Neural progenitor cell (in vitro differentiated cells): ENCODE data around the gene RNASEH2A. TPM values are rescaled to one million over a fixed set of nuclear protein-coding genes. Genes with fewer than 3 reads are reported as not detected.
"Not testable (repeated sequence)": the region's sequence is repeated elsewhere in the genome, so short reads cannot be mapped to it uniquely, and the experiment has no call there.

ENCODE experiments used
- DNase-seq: peaks from one replicate; pipeline ENCODE4 v3.0.0-alpha.2; 2016; ENCODE audit warnings: low spot score
- H2AFZ ChIP-seq: fragments of 200-600 bp; sonication (generic); replicated peaks from 2 replicates; pipeline ENCODE4 v1.6.1; 2016; ENCODE audit warnings: antibody characterized with exemption
- H3F3A ChIP-seq: fragments of 200-600 bp; sonication (generic); 2 replicates; pipeline ENCODE4 v1.6.1; 2016; ENCODE audit warnings: antibody characterized with exemption, low read depth
- H3K27ac ChIP-seq: fragments of 200-600 bp; sonication (generic); 2 replicates; pipeline ENCODE4 v1.5.1; 2016; ENCODE audit warnings: mild to moderate bottlenecking
- H3K27me3 ChIP-seq: fragments of 200-600 bp; sonication (generic); 2 replicates; pipeline ENCODE4 v1.6.1; 2016; ENCODE audit warnings: mild to moderate bottlenecking, moderate library complexity
- H3K36me3 ChIP-seq: fragments of 200-600 bp; sonication (generic); 2 replicates; pipeline ENCODE4 v1.5.1; 2016
- H3K4me1 ChIP-seq: fragments of 200-600 bp; sonication (generic); 2 replicates; pipeline ENCODE4 v1.6.1; 2016; ENCODE audit warnings: mixed run types
- H3K4me2 ChIP-seq: fragments of 200-600 bp; sonication (generic); 2 replicates; pipeline ENCODE4 v1.6.1; 2016
- H3K4me3 ChIP-seq: fragments of 200-600 bp; sonication (generic); 2 replicates; pipeline ENCODE4 v1.5.1; 2016
- H3K79me2 ChIP-seq: fragments of 200-600 bp; sonication (generic); 2 replicates; pipeline ENCODE4 v1.6.1; 2016; ENCODE audit warnings: low read depth
- H3K9ac ChIP-seq: fragments of 200-600 bp; sonication (generic); 2 replicates; pipeline ENCODE4 v1.6.1; 2016
- H3K9me3 ChIP-seq: fragments of 200-600 bp; sonication (generic); 2 replicates; pipeline ENCODE4 v1.5.1; 2016; ENCODE audit warnings: low read depth
- H4K20me1 ChIP-seq: fragments of 200-600 bp; sonication (generic); 2 replicates; pipeline ENCODE4 v1.6.1; 2016; ENCODE audit warnings: low read depth
- H3K27ac Mint-ChIP-seq: 3 replicates; pipeline ENCODE4 v1.8.0; 2021; ENCODE audit warnings: mixed read lengths
- H3K27me3 Mint-ChIP-seq: 2 replicates; pipeline ENCODE4 v1.8.0; 2022; ENCODE audit warnings: low read depth, mild to moderate bottlenecking, inconsistent platforms, moderate library complexity, mixed read lengths; ENCODE audit not compliant: insufficient read depth
- H3K36me3 Mint-ChIP-seq: 3 replicates; pipeline ENCODE4 v1.8.0; 2021; ENCODE audit warnings: mixed read lengths
- H3K4me1 Mint-ChIP-seq: 3 replicates; pipeline ENCODE4 v1.8.0; 2021; ENCODE audit warnings: mixed read lengths
- H3K4me3 Mint-ChIP-seq: 3 replicates; pipeline ENCODE4 v1.8.0; 2021; ENCODE audit warnings: mild to moderate bottlenecking, moderate library complexity, mixed read lengths
- H3K9me3 Mint-ChIP-seq: 3 replicates; pipeline ENCODE4 v1.8.0; 2020; ENCODE audit warnings: mixed read lengths
- CTCF ChIP-seq: fragments of 200-600 bp; sonication (generic); IDR thresholded peaks from 2 replicates; pipeline ENCODE4 v1.5.1; 2017; ENCODE audit warnings: antibody characterized with exemption, mild to moderate bottlenecking
- EZH2 ChIP-seq: fragments of 200-600 bp; sonication (generic); IDR thresholded peaks from 2 replicates; pipeline ENCODE4 v1.6.1; 2017; ENCODE audit warnings: antibody characterized with exemption, mild to moderate bottlenecking, moderate library complexity
- EZH2phosphoT487 ChIP-seq: fragments of 200-600 bp; sonication (generic); IDR thresholded peaks from 2 replicates; pipeline ENCODE4 v1.6.1; 2017; ENCODE audit warnings: antibody characterized with exemption
- total RNA-seq: library from RNA; depleted of rRNA; stranded (reverse); fragments of >200 nt; gene quantifications from 2 replicates; pipeline ENCODE4 v1.2.3, GENCODE V29; 2015; ENCODE audit warnings: low replicate concordance

The RNASEH2A gene
- total RNA-seq, 1 donor from 2014 or later: 60.3 TPM

GRCh38 chr19:12804051-12804450 lies 2.3 kb upstream of the RNASEH2A start:
- Histone ChIP-seq H3K4me2 (no peak overlapping the region), H3K4me1 (peaks cover 11% of the 10 kb centered on the region), H3F3A (peaks cover 16% of the 10 kb centered on the region), H3K27ac (no peak overlapping the region), H3K36me3 (no peaks in the 10 kb centered on the region), H3K4me3 (no peak overlapping the region), H3K79me2 (peaks cover 39% of the 10 kb centered on the region), H3K27me3 (peaks cover 12% of the 10 kb centered on the region), H3K9me3 (no peaks in the 10 kb centered on the region), H4K20me1 (peaks cover 12% of the 10 kb centered on the region), H2AFZ (no peak overlapping the region), H3K9ac (no peak overlapping the region)
- no peaks in the 10 kb centered on the region for H3K9me3 Mint-ChIP-seq
- peaks cover 32% of the 10 kb centered on the region for H3K4me1 Mint-ChIP-seq
- no peak for DNase-seq
- H3K36me3 Mint-ChIP-seq: peaks cover 9% of the 10 kb centered on the region
- peak overlapping the region; percentile 43 for H3K4me3 Mint-ChIP-seq
- TF ChIP-seq EZH2 (no peak), EZH2phosphoT487 (no peak), CTCF (no peak)
- H3K27ac Mint-ChIP-seq: no peak overlapping the region
- peaks cover 6% of the 10 kb centered on the region for H3K27me3 Mint-ChIP-seq

GRCh38 chr19:12815088-12815487 lies 8.7 kb downstream of the RNASEH2A start:
- Histone ChIP-seq H3F3A (no peaks in the 10 kb centered on the region), H3K36me3 (no peaks in the 10 kb centered on the region), H3K9ac (no peak overlapping the region), H3K4me1 (no peaks in the 10 kb centered on the region), H3K4me2 (no peak overlapping the region), H3K27ac (no peak overlapping the region), H3K79me2 (no peaks in the 10 kb centered on the region), H4K20me1 (no peaks in the 10 kb centered on the region), H3K9me3 (no peaks in the 10 kb centered on the region), H2AFZ (no peak overlapping the region), H3K4me3 (no peak overlapping the region), H3K27me3 (no peaks in the 10 kb centered on the region)
- H3K27me3 Mint-ChIP-seq: peaks cover 6% of the 10 kb centered on the region
- H3K36me3 Mint-ChIP-seq: peaks cover 8% of the 10 kb centered on the region
- no peaks in the 10 kb centered on the region for H3K4me1 Mint-ChIP-seq
- no peak for DNase-seq
- no peak overlapping the region for H3K4me3 Mint-ChIP-seq
- TF ChIP-seq EZH2 (no peak), EZH2phosphoT487 (no peak), CTCF (no peak)
- H3K27ac Mint-ChIP-seq: no peak overlapping the region
- no peaks in the 10 kb centered on the region for H3K9me3 Mint-ChIP-seq

- not testable (repeated sequence) for H3K9me3 ChIP-seq, H3K4me2 ChIP-seq, H3K36me3 ChIP-seq, H3K27ac Mint-ChIP-seq, H3K4me3 ChIP-seq, H3K9me3 Mint-ChIP-seq, DNase-seq, H3K9ac ChIP-seq, H3K36me3 Mint-ChIP-seq, H3K27me3 Mint-ChIP-seq, H3K27me3 ChIP-seq, H3K4me1 ChIP-seq, H2AFZ ChIP-seq, H3K4me1 Mint-ChIP-seq, H3K27ac ChIP-seq, H3F3A ChIP-seq, H3K79me2 ChIP-seq, H3K4me3 Mint-ChIP-seq, H4K20me1 ChIP-seq
Measured at GRCh38 chr19:12817188-12817587, 10.8 kb downstream of the RNASEH2A start.

GRCh38 chr19:12817810-12818209 lies 11.4 kb downstream of the RNASEH2A start:
- not testable (repeated sequence) for H3K36me3 Mint-ChIP-seq

More at GRCh38 chr19:12817810-12818209, 11.4 kb downstream of the RNASEH2A start:
- not testable (repeated sequence) for H3K79me2 ChIP-seq, H3K27me3 Mint-ChIP-seq, H3K9ac ChIP-seq, H3K9me3 ChIP-seq, H2AFZ ChIP-seq, H3K4me1 ChIP-seq, H3K4me3 Mint-ChIP-seq, H3K36me3 ChIP-seq, H3F3A ChIP-seq, H3K4me3 ChIP-seq, H4K20me1 ChIP-seq, DNase-seq, H3K27ac Mint-ChIP-seq, H3K27me3 ChIP-seq, H3K4me1 Mint-ChIP-seq, H3K4me2 ChIP-seq, H3K9me3 Mint-ChIP-seq, H3K27ac ChIP-seq
